ENCODE measurements around the gene PRRC2C. TPM values are rescaled to one million over a fixed set of nuclear protein-coding genes. Genes with fewer than 3 reads are reported as not detected.

Gene PRRC2C
- total and polyA plus RNA-seq, 4 donors = 35.1 to 121 (median 80.4) TPM

DNA sequence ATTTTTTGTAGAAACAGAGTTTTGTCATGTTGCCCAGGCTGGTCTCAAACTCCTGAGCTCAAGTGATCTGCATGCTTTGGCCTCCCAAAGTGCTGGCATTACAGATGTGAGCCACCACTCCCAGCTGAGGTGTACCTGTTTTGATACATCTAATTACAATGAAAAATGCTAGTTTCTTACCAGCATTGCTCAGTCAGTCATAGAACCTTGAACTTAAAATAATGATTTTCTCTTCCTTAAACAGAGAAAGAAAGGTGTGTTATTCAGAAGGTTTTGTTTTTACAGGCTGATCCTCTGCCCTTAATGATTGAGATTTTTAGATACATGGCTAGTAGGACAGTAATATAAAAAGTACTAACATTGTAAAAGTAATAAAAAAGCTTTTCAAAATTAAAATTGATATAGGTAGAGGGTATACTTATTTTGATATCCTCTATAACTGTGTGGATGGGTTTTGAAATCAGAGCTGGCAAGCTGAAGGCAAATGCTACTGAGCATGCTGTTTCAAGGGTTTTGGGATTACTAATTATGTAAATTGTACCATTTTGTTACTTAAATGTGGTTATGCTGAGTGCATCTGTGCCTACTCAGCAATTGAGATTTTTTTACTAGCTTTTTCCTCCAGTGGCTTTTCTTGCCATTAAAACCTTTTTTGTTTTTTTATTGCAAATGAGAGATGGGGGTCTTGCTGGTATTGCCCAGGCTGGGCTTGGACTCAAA lies 16.1 kb downstream of the PRRC2C start:
- ATAC-seq (ENCODE audit: insufficient read depth, low FRiP score) = no peak
- TF ChIP-seq, protein P1, sequence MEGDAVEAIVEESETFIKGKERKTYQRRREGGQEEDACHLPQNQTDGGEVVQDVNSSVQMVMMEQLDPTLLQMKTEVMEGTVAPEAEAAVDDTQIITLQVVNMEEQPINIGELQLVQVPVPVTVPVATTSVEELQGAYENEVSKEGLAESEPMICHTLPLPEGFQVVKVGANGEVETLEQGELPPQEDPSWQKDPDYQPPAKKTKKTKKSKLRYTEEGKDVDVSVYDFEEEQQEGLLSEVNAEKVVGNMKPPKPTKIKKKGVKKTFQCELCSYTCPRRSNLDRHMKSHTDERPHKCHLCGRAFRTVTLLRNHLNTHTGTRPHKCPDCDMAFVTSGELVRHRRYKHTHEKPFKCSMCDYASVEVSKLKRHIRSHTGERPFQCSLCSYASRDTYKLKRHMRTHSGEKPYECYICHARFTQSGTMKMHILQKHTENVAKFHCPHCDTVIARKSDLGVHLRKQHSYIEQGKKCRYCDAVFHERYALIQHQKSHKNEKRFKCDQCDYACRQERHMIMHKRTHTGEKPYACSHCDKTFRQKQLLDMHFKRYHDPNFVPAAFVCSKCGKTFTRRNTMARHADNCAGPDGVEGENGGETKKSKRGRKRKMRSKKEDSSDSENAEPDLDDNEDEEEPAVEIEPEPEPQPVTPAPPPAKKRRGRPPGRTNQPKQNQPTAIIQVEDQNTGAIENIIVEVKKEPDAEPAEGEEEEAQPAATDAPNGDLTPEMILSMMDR (IDR thresholded peaks at IDR 0.05; ENCODE audit: control extremely low read depth, extremely low read depth) = no peak
- no peaks in the 10 kb centered on the region for H3K27me3 ChIP-seq (ENCODE audit: control insufficient read depth in 3 of 3, insufficient read depth in 3 of 3, low read length in 2 of 3)
- H3K36me3 ChIP-seq (ENCODE audit: control insufficient read depth in 4 of 4, insufficient read depth in 4 of 4, low read length in 4 of 4) = peaks cover 0 to 5% (median 0%) of the 10 kb centered on the region in 4 donors
- no peak overlapping the region for H3K27ac ChIP-seq (ENCODE audit: low read depth in 1 of 2, low read length in 1 of 2)
- H3K9me3 ChIP-seq (ENCODE audit: control insufficient read depth in 4 of 4, insufficient read depth in 3 of 4, low read length in 3 of 4) = no peaks in the 10 kb centered on the region
- H3K4me3 ChIP-seq = no peak overlapping the region
- peaks cover 0 to 13% (median 9%) of the 10 kb centered on the region in 5 donors for H3K4me1 ChIP-seq (ENCODE audit: control insufficient read depth in 5 of 5, insufficient read depth in 5 of 5, low read length in 5 of 5)
- DNase-seq = no peak
- H3K9ac ChIP-seq (ENCODE audit: insufficient read depth in 1 of 2, low read length in 2 of 2) = no peak overlapping the region

DNA sequence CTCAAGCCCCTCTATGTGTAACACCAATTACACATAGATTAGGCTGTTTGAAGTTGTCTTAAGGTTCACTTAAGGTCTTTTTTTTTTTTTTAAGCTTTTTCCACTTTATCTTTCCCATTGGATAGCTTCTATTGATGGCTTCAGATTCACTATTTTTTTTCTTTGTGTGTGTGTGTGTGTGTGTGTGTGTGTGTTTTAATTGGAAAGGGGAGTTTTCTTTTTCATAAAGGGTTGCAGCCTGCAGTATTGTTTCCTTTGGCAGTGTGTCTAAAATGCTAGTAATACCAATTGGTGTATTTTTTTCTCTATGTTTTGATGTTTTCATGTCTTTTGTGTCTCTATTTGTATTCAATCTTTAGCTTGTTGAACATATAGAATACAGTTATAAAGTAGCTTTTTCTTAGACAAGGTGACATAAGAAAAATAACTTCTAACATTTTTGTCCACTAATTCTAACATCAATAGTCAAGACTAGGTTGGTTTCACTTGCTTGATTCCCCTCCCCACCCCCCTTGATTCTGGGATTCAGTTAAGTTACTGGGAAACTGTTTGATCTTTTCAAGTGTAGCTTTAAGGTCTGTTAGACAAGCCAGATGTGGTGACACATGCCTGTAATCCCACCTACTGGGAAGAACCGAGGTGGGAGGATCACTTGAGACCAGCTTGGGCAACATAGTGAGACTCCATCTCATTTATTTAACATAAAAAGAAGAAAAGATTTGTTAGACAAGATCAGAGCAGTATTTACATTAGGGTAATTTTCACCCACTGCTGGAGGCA lies 21.4 kb downstream of the PRRC2C start:
- TF ChIP-seq, protein P1 (IDR thresholded peaks at IDR 0.05; ENCODE audit: control extremely low read depth, extremely low read depth) = no peak
- ATAC-seq (ENCODE audit: insufficient read depth, low FRiP score) = no peak
- Histone ChIP-seq H3K4me3 (no peak overlapping the region), H3K36me3 (ENCODE audit: control insufficient read depth in 4 of 4, insufficient read depth in 4 of 4, low read length in 4 of 4) (peaks cover 0 to 1% (median 0%) of the 10 kb centered on the region in 4 donors), H3K27me3 (ENCODE audit: control insufficient read depth in 3 of 3, insufficient read depth in 3 of 3, low read length in 2 of 3) (no peaks in the 10 kb centered on the region), H3K4me1 (ENCODE audit: control insufficient read depth in 5 of 5, insufficient read depth in 5 of 5, low read length in 5 of 5) (peaks cover 0 to 23% (median 5%) of the 10 kb centered on the region in 5 donors), H3K9me3 (ENCODE audit: control insufficient read depth in 4 of 4, insufficient read depth in 3 of 4, low read length in 3 of 4) (no peaks in the 10 kb centered on the region), H3K9ac (ENCODE audit: insufficient read depth in 1 of 2, low read length in 2 of 2) (no peak overlapping the region), H3K27ac (ENCODE audit: low read depth in 1 of 2, low read length in 1 of 2) (no peak overlapping the region)
- no peak for DNase-seq
- WGBS, 2 donors = 17 to 54% methylated on average over 1 of the region's 1 CpG

DNA sequence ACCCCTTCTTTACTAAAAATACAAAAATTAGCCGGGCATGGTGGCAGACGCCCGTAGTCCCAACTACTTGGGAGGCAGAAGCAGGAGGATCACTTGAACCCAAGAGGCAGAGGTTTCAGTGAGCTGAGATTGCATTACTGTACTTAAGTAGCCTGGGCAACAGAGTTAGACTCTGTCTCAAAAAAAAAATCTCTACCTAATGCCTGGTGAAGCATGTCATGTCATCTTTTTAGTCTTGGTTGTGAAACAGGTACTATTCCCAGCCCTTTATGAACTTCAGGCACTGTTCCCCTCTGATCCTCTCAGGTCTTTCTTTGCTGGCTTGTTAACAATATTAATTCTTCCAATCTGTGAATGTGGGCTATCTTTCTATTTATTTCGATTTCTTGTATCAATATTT lies 22.1 kb downstream of the PRRC2C start:
- no peak overlapping the region for H3K27ac ChIP-seq (ENCODE audit: low read depth in 1 of 2, low read length in 1 of 2)
- no peaks in the 10 kb centered on the region for H3K27me3 ChIP-seq (ENCODE audit: control insufficient read depth in 3 of 3, insufficient read depth in 3 of 3, low read length in 2 of 3)
- ATAC-seq (ENCODE audit: insufficient read depth, low FRiP score) (no peak), DNase-seq (no peak)
- H3K9me3 ChIP-seq (ENCODE audit: control insufficient read depth in 4 of 4, insufficient read depth in 3 of 4, low read length in 3 of 4) = no peaks in the 10 kb centered on the region
- H3K36me3 ChIP-seq (ENCODE audit: control insufficient read depth in 4 of 4, insufficient read depth in 4 of 4, low read length in 4 of 4) = peaks cover 0 to 1% (median 0%) of the 10 kb centered on the region in 4 donors
- TF ChIP-seq, protein P1 (IDR thresholded peaks at IDR 0.05; ENCODE audit: control extremely low read depth, extremely low read depth) = no peak
- H3K9ac ChIP-seq (ENCODE audit: insufficient read depth in 1 of 2, low read length in 2 of 2) = no peak overlapping the region
- H3K4me3 ChIP-seq = no peak overlapping the region
- 91 to 94% methylated on average over 4 of the region's 4 CpGs for WGBS, 2 donors
- peaks cover 0 to 19% (median 1%) of the 10 kb centered on the region in 5 donors for H3K4me1 ChIP-seq (ENCODE audit: control insufficient read depth in 5 of 5, insufficient read depth in 5 of 5, low read length in 5 of 5)
